ENCODE results near the gene RBM5.

Gene RBM5

DNA sequence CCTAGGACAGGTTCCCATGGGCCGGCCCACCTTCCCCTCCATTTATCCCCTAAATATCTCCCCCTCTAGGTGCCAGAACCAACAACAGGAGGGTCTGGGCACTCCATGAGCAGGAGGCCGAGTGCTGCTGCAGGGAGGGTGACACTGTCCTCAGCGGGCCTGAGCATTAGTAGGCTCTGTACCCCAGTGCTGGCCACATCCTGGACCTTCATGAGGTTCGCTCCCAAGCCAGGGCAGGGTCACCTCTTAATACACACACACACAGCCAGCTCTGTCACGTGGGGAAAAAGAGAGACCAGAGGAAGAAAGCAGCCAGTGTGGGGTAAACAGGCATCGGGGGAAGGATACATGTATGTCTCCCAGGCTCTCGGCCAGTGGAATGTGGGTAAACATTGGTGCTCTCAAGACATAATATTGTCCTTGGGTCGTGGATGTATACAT lies 38.6 kb downstream of the RBM5 start:
- Histone ChIP-seq H2AFZ (ENCODE audit: low read depth) (no peak overlapping the region), H3K27ac (no peak overlapping the region), H3K4me3 (IDR thresholded peaks at IDR 0.05; ENCODE audit: insufficient read depth, low read depth, low read length) (no peak overlapping the region), H3K9ac (no peak overlapping the region), H3K79me2 (ENCODE audit: insufficient read depth, low read depth) (no peaks in the 10 kb centered on the region), H3K4me1 (ENCODE audit: low read depth, poor library complexity, severe bottlenecking) (no peaks in the 10 kb centered on the region), H3K36me3 (ENCODE audit: insufficient read depth) (no peaks in the 10 kb centered on the region), H3K27me3 (ENCODE audit: insufficient read depth, low read depth) (no peaks in the 10 kb centered on the region; the same call in 1 of the 2 replicates), H3K4me2 (no peak overlapping the region), H4K20me1 (ENCODE audit: insufficient read depth) (no peaks in the 10 kb centered on the region)
- TF ChIP-seq, protein P1, sequence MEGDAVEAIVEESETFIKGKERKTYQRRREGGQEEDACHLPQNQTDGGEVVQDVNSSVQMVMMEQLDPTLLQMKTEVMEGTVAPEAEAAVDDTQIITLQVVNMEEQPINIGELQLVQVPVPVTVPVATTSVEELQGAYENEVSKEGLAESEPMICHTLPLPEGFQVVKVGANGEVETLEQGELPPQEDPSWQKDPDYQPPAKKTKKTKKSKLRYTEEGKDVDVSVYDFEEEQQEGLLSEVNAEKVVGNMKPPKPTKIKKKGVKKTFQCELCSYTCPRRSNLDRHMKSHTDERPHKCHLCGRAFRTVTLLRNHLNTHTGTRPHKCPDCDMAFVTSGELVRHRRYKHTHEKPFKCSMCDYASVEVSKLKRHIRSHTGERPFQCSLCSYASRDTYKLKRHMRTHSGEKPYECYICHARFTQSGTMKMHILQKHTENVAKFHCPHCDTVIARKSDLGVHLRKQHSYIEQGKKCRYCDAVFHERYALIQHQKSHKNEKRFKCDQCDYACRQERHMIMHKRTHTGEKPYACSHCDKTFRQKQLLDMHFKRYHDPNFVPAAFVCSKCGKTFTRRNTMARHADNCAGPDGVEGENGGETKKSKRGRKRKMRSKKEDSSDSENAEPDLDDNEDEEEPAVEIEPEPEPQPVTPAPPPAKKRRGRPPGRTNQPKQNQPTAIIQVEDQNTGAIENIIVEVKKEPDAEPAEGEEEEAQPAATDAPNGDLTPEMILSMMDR (conservative IDR thresholded peaks at IDR 0.05; ENCODE audit: low read depth, low read length), result no peak

DNA sequence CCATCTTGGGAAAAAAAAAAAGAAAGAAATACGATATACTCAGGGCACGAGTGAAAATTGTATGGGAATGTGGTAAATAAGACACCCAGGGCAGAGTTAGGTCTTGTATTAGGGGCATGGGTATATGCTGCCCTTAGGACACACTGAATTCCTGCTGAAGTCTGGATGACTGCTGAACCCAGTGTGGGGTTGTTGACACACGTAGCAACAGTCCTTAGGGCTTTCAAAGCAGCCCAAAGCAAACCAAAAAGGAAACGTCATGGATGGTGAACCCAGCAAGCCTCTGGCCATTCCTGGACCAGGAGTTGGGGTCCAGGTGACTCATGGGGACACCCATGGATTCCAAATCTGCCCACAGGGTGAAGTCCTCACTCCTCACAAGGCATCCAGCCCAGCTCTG lies 39.3 kb downstream of the RBM5 start:
- H3K4me1 ChIP-seq (ENCODE audit: low read depth, poor library complexity, severe bottlenecking), result no peaks in the 10 kb centered on the region
- H4K20me1 ChIP-seq (ENCODE audit: insufficient read depth), result no peaks in the 10 kb centered on the region
- H3K36me3 ChIP-seq (ENCODE audit: insufficient read depth), result no peaks in the 10 kb centered on the region
- TF ChIP-seq, protein P1 (conservative IDR thresholded peaks at IDR 0.05; ENCODE audit: low read depth, low read length), result no peak
- no peak overlapping the region for H3K27ac ChIP-seq
- no peak overlapping the region for H3K4me2 ChIP-seq
- no peak overlapping the region for H2AFZ ChIP-seq (ENCODE audit: low read depth)
- H3K27me3 ChIP-seq (ENCODE audit: insufficient read depth, low read depth), result peaks cover 2% of the 10 kb centered on the region; the same call in 1 of the 2 replicates
- no peak overlapping the region for H3K9ac ChIP-seq
- H3K79me2 ChIP-seq (ENCODE audit: insufficient read depth, low read depth), result no peaks in the 10 kb centered on the region
- no peak overlapping the region for H3K4me3 ChIP-seq (IDR thresholded peaks at IDR 0.05; ENCODE audit: insufficient read depth, low read depth, low read length)

DNA sequence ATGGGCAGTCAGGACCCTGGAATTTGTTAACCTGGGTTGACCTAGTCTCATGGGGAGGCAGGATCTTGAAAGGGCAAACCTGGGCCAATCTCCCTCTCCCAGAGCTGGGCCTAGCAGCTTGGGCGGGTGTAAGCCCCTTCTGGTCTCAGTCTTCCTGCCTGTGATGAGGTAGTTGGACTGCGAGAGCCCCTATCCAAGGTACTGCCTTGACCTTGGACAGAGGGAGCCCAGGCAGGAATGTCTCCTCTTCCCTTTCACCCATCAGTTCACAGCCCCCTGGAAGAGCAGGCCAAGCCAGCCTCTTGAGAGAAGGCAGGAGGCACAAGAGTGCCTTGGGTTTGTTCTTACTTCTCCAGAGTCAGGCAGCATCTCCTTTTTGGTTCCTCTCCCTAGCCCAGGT lies 41.7 kb downstream of the RBM5 start:
- no peak overlapping the region for H3K27ac ChIP-seq
- peaks cover 3% of the 10 kb centered on the region; the same call in 1 of the 2 replicates for H3K27me3 ChIP-seq (ENCODE audit: insufficient read depth, low read depth)
- no peak overlapping the region for H3K4me2 ChIP-seq
- no peaks in the 10 kb centered on the region for H3K36me3 ChIP-seq (ENCODE audit: insufficient read depth)
- no peak overlapping the region for H3K9ac ChIP-seq
- no peak overlapping the region for H2AFZ ChIP-seq (ENCODE audit: low read depth)
- no peaks in the 10 kb centered on the region for H4K20me1 ChIP-seq (ENCODE audit: insufficient read depth)
- no peaks in the 10 kb centered on the region for H3K4me1 ChIP-seq (ENCODE audit: low read depth, poor library complexity, severe bottlenecking)
- TF ChIP-seq, protein P1 (conservative IDR thresholded peaks at IDR 0.05; ENCODE audit: low read depth, low read length), result no peak
- no peaks in the 10 kb centered on the region for H3K79me2 ChIP-seq (ENCODE audit: insufficient read depth, low read depth)
- no peak overlapping the region for H3K4me3 ChIP-seq (IDR thresholded peaks at IDR 0.05; ENCODE audit: insufficient read depth, low read depth, low read length)

DNA sequence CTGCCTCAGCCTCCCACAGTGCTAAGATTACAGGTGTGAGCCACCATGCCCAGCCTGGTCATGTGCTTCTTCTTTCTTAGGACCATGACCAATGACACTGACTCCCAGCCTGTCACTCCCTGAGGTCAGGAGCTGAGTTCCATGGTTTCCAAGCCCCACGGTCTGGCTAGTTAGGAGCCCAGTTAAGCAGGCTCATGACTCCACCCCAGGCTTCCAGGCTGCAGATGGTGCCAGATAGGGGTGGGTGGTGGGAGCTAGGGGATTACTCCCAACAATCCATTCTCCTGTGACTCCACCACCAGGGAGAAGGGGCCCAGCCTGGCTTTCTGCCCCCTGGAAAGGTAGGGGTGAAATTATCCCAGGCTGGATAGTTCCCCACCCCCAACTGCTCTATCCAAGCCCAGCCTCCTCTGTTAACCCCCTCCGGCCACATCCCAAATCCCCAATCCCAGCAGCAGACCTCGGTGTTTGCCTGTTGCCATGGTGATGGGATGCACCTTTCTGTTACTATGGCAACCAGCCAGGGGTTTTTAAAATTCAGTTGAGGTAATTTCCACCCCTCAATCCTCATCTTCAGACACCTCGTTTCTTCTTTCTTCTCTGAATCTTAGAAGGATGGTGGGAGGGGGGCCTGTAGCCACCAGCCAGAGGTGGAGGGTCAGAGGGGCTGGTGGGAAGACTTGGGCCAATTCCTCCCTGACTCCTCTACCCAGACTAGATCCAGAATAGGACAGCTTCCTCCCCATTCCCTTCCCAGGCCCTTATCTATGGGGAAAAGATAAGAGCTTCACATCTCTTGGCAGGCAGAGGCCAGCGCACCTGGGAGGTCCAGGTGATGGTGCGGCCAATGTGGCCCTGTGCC lies 43.9 kb downstream of the RBM5 start:
- H3K4me3 ChIP-seq (IDR thresholded peaks at IDR 0.05; ENCODE audit: insufficient read depth, low read depth, low read length), result no peak overlapping the region
- H3K36me3 ChIP-seq (ENCODE audit: insufficient read depth), result no peaks in the 10 kb centered on the region
- H3K27me3 ChIP-seq (ENCODE audit: insufficient read depth, low read depth), result peaks cover 3% of the 10 kb centered on the region; the same call in 1 of the 2 replicates
- no peaks in the 10 kb centered on the region for H3K4me1 ChIP-seq (ENCODE audit: low read depth, poor library complexity, severe bottlenecking)
- no peak overlapping the region for H3K27ac ChIP-seq
- H2AFZ ChIP-seq (ENCODE audit: low read depth), result no peak overlapping the region
- TF ChIP-seq, protein P1 (conservative IDR thresholded peaks at IDR 0.05; ENCODE audit: low read depth, low read length), result no peak
- H4K20me1 ChIP-seq (ENCODE audit: insufficient read depth), result no peaks in the 10 kb centered on the region
- no peak overlapping the region for H3K4me2 ChIP-seq
- H3K79me2 ChIP-seq (ENCODE audit: insufficient read depth, low read depth), result no peaks in the 10 kb centered on the region
- H3K9ac ChIP-seq, result no peak overlapping the region

Data from KMS-11 (cell line).